Measurements from ENCODE around the gene FANCD2.

FANCD2 gene

DNA sequence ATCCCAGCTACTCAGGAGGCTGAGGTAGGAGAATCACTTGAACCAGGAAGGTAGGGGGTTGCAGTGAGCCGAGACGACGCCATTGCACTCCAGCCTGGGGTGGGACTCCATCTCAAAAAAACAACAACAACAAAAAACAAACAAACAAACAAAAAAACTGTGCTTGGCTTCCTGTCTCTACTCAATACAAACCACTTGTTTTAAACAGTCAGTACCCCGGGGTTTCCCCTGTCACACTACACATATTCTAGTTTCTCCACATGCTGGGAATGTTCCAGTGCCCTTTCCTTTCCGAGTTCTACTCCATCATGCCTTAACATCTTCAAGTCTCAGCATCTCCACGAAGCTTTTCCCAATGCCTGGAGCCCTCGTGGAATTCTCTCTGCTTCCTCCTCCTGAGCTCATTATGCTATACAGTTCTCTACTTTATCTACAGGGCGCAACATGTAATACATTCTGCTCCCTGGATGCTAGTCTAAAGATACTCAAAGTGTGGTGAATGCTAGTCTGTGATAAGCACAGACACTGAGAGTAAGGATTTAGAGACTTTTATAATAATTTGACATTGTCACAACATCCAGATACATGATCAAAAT is 47.4 kb upstream of the FANCD2 start:
- Histone ChIP-seq H3K27ac (ENCODE audit: extremely low read depth, low read depth, low read length) (no peak overlapping the region), H3K36me3 (ENCODE audit: control insufficient read depth in 2 of 2, insufficient read depth in 1 of 2, low read length in 2 of 2) (peaks cover 16 to 42% of the 10 kb centered on the region in 2 experiments; a peak in 2 of 3 replicates), H3K4me1 (ENCODE audit: control insufficient read depth, insufficient read depth, low read length) (0 out of 2 replicates have a peak, but pooled peaks cover 3% of the 10 kb centered on the region), H3K4me3 (ENCODE audit: low read depth, low read length) (no peak overlapping the region), H3K9me3 (ENCODE audit: control insufficient read depth, insufficient read depth, low read depth, low read length) (no peaks in the 10 kb centered on the region)
- POLR2A ChIA-PET: interaction anchor here (2.1 kb wide), 1 partner anchor 8 kb away, joined by 11 read pairs; the partner anchor contains the start of gene EMC3
- no peak for TF ChIP-seq ZNF621 (tag by site-specific recombination; IDR thresholded peaks at IDR 0.05)
- TF ChIP-seq, protein P1, sequence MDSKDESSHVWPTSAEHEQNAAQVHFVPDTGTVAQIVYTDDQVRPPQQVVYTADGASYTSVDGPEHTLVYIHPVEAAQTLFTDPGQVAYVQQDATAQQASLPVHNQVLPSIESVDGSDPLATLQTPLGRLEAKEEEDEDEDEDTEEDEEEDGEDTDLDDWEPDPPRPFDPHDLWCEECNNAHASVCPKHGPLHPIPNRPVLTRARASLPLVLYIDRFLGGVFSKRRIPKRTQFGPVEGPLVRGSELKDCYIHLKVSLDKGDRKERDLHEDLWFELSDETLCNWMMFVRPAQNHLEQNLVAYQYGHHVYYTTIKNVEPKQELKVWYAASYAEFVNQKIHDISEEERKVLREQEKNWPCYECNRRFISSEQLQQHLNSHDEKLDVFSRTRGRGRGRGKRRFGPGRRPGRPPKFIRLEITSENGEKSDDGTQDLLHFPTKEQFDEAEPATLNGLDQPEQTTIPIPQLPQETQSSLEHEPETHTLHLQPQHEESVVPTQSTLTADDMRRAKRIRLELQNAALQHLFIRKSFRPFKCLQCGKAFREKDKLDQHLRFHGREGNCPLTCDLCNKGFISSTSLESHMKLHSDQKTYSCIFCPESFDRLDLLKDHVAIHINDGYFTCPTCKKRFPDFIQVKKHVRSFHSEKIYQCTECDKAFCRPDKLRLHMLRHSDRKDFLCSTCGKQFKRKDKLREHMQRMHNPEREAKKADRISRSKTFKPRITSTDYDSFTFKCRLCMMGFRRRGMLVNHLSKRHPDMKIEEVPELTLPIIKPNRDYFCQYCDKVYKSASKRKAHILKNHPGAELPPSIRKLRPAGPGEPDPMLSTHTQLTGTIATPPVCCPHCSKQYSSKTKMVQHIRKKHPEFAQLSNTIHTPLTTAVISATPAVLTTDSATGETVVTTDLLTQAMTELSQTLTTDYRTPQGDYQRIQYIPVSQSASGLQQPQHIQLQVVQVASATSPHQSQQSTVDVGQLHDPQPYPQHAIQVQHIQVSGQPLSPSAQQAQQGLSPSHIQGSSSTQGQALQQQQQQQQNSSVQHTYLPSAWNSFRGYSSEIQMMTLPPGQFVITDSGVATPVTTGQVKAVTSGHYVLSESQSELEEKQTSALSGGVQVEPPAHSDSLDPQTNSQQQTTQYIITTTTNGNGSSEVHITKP (tag by site-specific recombination; IDR thresholded peaks at IDR 0.05): 0 out of 2 replicates have a peak, but pooled peaks have one; percentile 9
- CTCF ChIA-PET: interaction anchor here (0.9 kb wide), 1 partner anchor 13 kb away, joined by 3 read pairs; no protein-coding TSS in a partner anchor

DNA sequence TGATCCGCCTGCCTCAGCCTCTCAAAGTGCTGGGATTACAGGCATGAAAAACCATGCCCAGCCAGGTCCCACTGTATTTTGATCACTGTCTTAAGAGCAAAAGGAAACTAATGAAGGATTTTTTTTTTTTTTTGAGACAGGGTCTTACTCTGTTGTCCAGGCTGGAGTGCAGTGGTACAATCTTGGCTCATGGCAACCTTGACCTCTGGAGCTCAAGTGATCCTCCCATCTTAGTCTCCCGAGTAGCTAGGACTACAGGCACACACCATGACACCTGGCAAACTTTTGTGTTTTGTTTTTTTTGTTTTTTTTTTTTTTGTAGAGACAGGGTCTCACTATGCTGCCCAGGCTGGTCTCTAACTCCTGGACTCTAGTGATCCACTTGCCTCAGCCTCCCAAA is 46.0 kb upstream of the FANCD2 start:
- ChIA-PET POLR2A (interaction anchor here (0.6 to 0.7 kb wide), 2 partner anchors 12 to 367 kb away, joined by 3 to 4 read pairs; no protein-coding TSS in a partner anchor), CTCF (interaction anchor here (0.7 to 0.8 kb wide), 2 partner anchors 66 to 187 kb away, joined by 4 read pairs; no protein-coding TSS in a partner anchor)
- peak; percentile 86 for TF ChIP-seq ZNF121 (tag by site-specific recombination; IDR thresholded peaks at IDR 0.05)
- no peak for TF ChIP-seq ZFP41 (tag by site-specific recombination; IDR thresholded peaks at IDR 0.05; ENCODE audit: borderline replicate concordance)
- no peak for TF ChIP-seq YY1 (tag by site-specific recombination; IDR thresholded peaks at IDR 0.05)
- no peak overlapping the region for H3K27ac ChIP-seq (ENCODE audit: extremely low read depth, low read depth, low read length)
- H3K36me3 ChIP-seq (ENCODE audit: control insufficient read depth in 2 of 2, insufficient read depth in 1 of 2, low read length in 2 of 2): peaks cover 16 to 38% of the 10 kb centered on the region in 2 experiments; a peak in 2 of 3 replicates
- H3K4me1 ChIP-seq (ENCODE audit: control insufficient read depth, insufficient read depth, low read length): 0 out of 2 replicates have a peak, but pooled peaks cover 3% of the 10 kb centered on the region
- H3K4me3 ChIP-seq (ENCODE audit: low read depth, low read length): no peak overlapping the region
- H3K9me3 ChIP-seq (ENCODE audit: control insufficient read depth, insufficient read depth, low read depth, low read length): no peaks in the 10 kb centered on the region

DNA sequence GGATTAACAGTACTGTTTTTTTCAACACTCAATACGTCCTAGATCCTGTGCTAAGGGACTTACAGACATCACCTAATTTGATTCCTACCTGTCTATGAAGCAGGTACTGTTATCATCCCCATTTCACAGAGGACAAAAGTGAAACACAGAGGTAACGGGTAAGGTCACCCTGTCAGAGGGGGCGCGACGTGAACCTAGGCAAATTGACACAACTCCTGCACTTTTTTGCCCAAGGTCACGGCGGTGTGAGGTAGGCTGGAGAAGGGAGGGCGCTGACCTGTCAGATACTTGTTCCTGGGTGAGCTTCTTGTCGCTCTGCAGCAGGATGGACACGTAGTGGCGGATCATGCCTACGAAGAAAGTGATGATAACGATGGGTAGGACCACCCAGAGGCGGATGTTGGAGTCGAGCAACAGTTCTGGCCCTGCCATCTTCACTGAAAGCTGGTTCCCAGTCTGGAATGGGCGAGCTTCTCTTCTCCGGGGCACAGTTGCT is 40.0 kb upstream of the FANCD2 start:
- peaks cover 11 to 28% of the 10 kb centered on the region in 2 experiments; a peak in 2 of 3 replicates for H3K36me3 ChIP-seq (ENCODE audit: control insufficient read depth in 2 of 2, insufficient read depth in 1 of 2, low read length in 2 of 2)
- H3K4me1 ChIP-seq (ENCODE audit: control insufficient read depth, insufficient read depth, low read length): peaks cover 4% of the 10 kb centered on the region
- ChIA-PET CTCF (no interaction called here), POLR2A (interaction anchor here (0.7 to 2.5 kb wide), 10 partner anchors 8 to 768 kb away, joined by 3 to 11 read pairs (median 6); partner anchors contain the start of genes CRELD1 and FANCD2)
- TF ChIP-seq ZNF175 (tag by site-specific recombination; IDR thresholded peaks at IDR 0.05) (no peak), SCRT2 (tag by site-specific recombination; IDR thresholded peaks at IDR 0.05) (0 out of 2 replicates have a peak, but pooled peaks have one; percentile 95)
- H3K4me3 ChIP-seq (ENCODE audit: low read depth, low read length): peak overlapping the region; percentile 61
- H3K27ac ChIP-seq (ENCODE audit: extremely low read depth, low read depth, low read length): peak overlapping the region; percentile 78; the same call in 1 of the 2 replicates
- H3K9me3 ChIP-seq (ENCODE audit: control insufficient read depth, insufficient read depth, low read depth, low read length): no peaks in the 10 kb centered on the region

DNA sequence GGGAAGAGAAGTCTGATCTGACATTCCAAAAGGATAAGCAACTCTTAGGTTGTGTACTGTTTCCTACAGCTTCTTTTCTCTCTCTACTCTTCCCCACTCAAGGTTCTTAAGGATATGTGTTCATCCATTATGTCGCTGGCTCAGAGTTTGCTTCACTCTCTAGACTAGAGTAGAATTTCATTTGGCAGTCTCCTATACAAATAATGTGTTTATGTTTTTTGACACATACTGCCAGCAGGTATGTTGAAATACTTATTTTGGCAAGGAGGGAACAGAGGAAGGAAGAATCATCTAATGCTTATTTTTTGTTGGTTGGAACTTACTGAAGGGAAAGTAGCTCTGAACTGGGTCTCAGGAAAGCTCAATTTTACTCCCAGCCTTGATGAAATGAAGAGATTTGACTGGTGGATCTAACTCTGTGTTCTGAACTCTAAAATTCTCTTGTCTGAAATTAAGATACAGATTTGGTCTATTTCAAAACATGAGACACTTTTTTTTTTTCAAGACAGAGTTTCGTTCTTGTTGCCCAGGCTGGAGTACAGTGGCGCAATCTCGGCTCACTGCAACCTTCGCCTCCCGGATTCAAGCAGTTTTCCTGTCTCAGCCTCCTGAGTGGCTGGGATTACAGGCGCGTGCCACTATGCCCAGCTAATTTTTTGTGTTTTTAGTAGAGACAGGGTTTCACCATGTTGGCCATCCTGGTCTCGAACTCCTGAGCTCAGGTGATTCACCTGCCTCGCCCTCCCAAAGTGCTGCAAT is 32.0 kb upstream of the FANCD2 start:
- no peaks in the 10 kb centered on the region for H3K4me1 ChIP-seq (ENCODE audit: control insufficient read depth, insufficient read depth, low read length)
- no peak overlapping the region for H3K27ac ChIP-seq (ENCODE audit: extremely low read depth, low read depth, low read length)
- CTCF ChIA-PET: interaction anchor here (0.7 kb wide), 1 partner anchor 333 kb away, joined by 3 read pairs; no protein-coding TSS in a partner anchor
- POLR2A ChIA-PET: interaction anchor here (1.3 to 1.7 kb wide), 2 partner anchors 14 to 17 kb away, joined by 3 to 6 read pairs; no protein-coding TSS in a partner anchor
- TF ChIP-seq IKZF3 (tag by site-specific recombination; IDR thresholded peaks at IDR 0.05): no peak
- TF ChIP-seq TRIM28 (IDR thresholded peaks at IDR 0.05; ENCODE audit: borderline replicate concordance, low read length): no peak
- TF ChIP-seq ZNF433 (tag by site-specific recombination; IDR thresholded peaks at IDR 0.05; ENCODE audit: low read depth): no peak
- TF ChIP-seq, protein P2, sequence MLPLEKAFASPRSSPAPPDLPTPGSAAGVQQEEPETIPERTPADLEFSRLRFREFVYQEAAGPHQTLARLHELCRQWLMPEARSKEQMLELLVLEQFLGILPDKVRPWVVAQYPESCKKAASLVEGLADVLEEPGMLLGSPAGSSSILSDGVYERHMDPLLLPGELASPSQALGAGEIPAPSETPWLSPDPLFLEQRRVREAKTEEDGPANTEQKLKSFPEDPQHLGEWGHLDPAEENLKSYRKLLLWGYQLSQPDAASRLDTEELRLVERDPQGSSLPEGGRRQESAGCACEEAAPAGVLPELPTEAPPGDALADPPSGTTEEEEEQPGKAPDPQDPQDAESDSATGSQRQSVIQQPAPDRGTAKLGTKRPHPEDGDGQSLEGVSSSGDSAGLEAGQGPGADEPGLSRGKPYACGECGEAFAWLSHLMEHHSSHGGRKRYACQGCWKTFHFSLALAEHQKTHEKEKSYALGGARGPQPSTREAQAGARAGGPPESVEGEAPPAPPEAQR (tag by site-specific recombination; IDR thresholded peaks at IDR 0.05): no peak
- no peak for TF ChIP-seq ZNF274 (IDR thresholded peaks at IDR 0.05; ENCODE audit: low read length)
- no peak for TF ChIP-seq ZNF274 (tag by site-specific recombination; IDR thresholded peaks at IDR 0.05; ENCODE audit: borderline replicate concordance)
- no peak for TF ChIP-seq ZNF530 (tag by site-specific recombination; IDR thresholded peaks at IDR 0.05; ENCODE audit: low read depth)
- no peak for TF ChIP-seq ZNF214 (tag by site-specific recombination; IDR thresholded peaks at IDR 0.05; ENCODE audit: borderline replicate concordance)
- no peak overlapping the region for H3K4me3 ChIP-seq (ENCODE audit: low read depth, low read length)
- H3K9me3 ChIP-seq (ENCODE audit: control insufficient read depth, insufficient read depth, low read depth, low read length): no peaks in the 10 kb centered on the region
- H3K36me3 ChIP-seq (ENCODE audit: control insufficient read depth in 2 of 2, insufficient read depth in 1 of 2, low read length in 2 of 2): peaks cover 41 to 68% of the 10 kb centered on the region in 2 experiments
